IMR-90 (cell line): ENCODE measurements around the gene OGFR. TPM values are rescaled to one million over a fixed set of nuclear protein-coding genes. Genes with fewer than 3 reads are reported as not detected.

Experiments
- ATAC-seq: fragments of 200-7000 bp; cut with Tn5 transposase; 2 replicates; pipeline ENCODE4 v1.9.1; 2020; ENCODE audit warnings: low read depth, mild to moderate bottlenecking, moderate library complexity
- BruUV-seq: library from RNA; stranded (reverse); fragments of 400-500 nt; replicated peaks from 2 replicates; lab custom pipeline; 2021; lab: Mats Ljungman, UMichigan
- CTCF ChIA-PET: fragments of 300-600 bp; formaldehyde crosslinking; extraction: SDS; loops from one replicate; lab custom pipeline; 2021; ENCODE audit warnings: antibody characterized with exemption; lab: Yijun Ruan, JAX
- POLR2A ChIA-PET: fragments of 300-600 bp; sonication (Branson Sonifier 250); formaldehyde crosslinking; loops from one replicate; lab custom pipeline; 2022; ENCODE audit warnings: antibody characterized with exemption; ENCODE audit not compliant: unreplicated experiment; lab: Charles Lee
- DNase-seq: peaks from one replicate; pipeline ENCODE4 v3.0.0; 2013
- H2AFZ ChIP-seq: replicated peaks from 2 replicates; pipeline ENCODE3; 2013; ENCODE audit warnings: low read length, mild to moderate bottlenecking; ENCODE audit not compliant: poor library complexity
- H2AK5ac ChIP-seq: 2 replicates; pipeline ENCODE4 v1.6.1; 2013; ENCODE audit warnings: low read depth, low read length, inconsistent platforms
- H2AK9ac ChIP-seq: replicated peaks from 2 replicates; pipeline ENCODE3; 2013; ENCODE audit warnings: mild to moderate bottlenecking, low read depth, low read length, moderate library complexity; ENCODE audit not compliant: poor library complexity
- H2BK120ac ChIP-seq: 2 replicates; pipeline ENCODE4 v1.6.1; 2013; ENCODE audit warnings: low read depth, low read length, inconsistent platforms
- H2BK15ac ChIP-seq: 3 replicates; pipeline ENCODE4 v1.6.1; 2013; ENCODE audit warnings: low read depth, low read length, inconsistent platforms
- H2BK20ac ChIP-seq: 2 replicates; pipeline ENCODE4 v1.6.1; 2013; ENCODE audit warnings: low read depth, mild to moderate bottlenecking, inconsistent platforms, low read length, moderate library complexity
- H2BK5ac ChIP-seq: 2 replicates; pipeline ENCODE4 v1.6.1; 2013; ENCODE audit warnings: mild to moderate bottlenecking, low read depth, low read length, inconsistent platforms; ENCODE audit not compliant: poor library complexity, severe bottlenecking
- H3K14ac ChIP-seq: replicated peaks from 2 replicates; pipeline ENCODE4 v1.6.1; 2013; ENCODE audit warnings: low read depth, low read length, inconsistent platforms
- H3K18ac ChIP-seq: 2 replicates; pipeline ENCODE4 v1.6.1; 2013; ENCODE audit warnings: low read depth, low read length, control low read depth
- H3K23ac ChIP-seq: 2 replicates; pipeline ENCODE4 v1.6.1; 2013; ENCODE audit warnings: low read depth, low read length, inconsistent platforms
- H3K27ac ChIP-seq: 2 replicates; pipeline ENCODE4 v1.5.1; 2013; ENCODE audit warnings: mild to moderate bottlenecking, control low read depth, low read length; ENCODE audit not compliant: insufficient read depth
- H3K27me3 ChIP-seq: 2 replicates; pipeline ENCODE4 v1.6.1; 2013; ENCODE audit warnings: low read length; ENCODE audit not compliant: control insufficient read depth, insufficient read depth
- H3K36me3 ChIP-seq: 2 replicates; pipeline ENCODE4 v1.6.1; 2013; ENCODE audit warnings: low read length, mixed read lengths; ENCODE audit not compliant: control insufficient read depth, insufficient read depth
- H3K4ac ChIP-seq: 2 replicates; pipeline ENCODE4 v1.6.1; 2013; ENCODE audit warnings: low read depth, low read length, inconsistent platforms
- H3K4me1 ChIP-seq: 2 replicates; pipeline ENCODE4 v1.6.1; 2013; ENCODE audit warnings: low read length, mixed read lengths; ENCODE audit not compliant: control insufficient read depth, insufficient read depth
- H3K4me2 ChIP-seq: 2 replicates; pipeline ENCODE4 v1.6.1; 2013; ENCODE audit warnings: low read depth, mild to moderate bottlenecking, control low read depth, low read length, moderate library complexity
- H3K4me3 ChIP-seq: 2 replicates; pipeline ENCODE4 v1.5.1; 2013; ENCODE audit warnings: low read depth, mild to moderate bottlenecking, control low read depth, low read length, moderate library complexity; ENCODE audit not compliant: insufficient read depth
- H3K56ac ChIP-seq: 2 replicates; pipeline ENCODE4 v1.6.1; 2013; ENCODE audit warnings: low read length, inconsistent platforms; ENCODE audit not compliant: insufficient read depth; ENCODE audit errors: extremely low read depth
- H3K79me1 ChIP-seq, 2 experiments: 2 replicates each; pipeline ENCODE4 v1.6.1; 2013; ENCODE audit warnings: low read length in 2 of 2, inconsistent platforms in 1 of 2, low read depth in 1 of 2
- H3K9ac ChIP-seq: 2 replicates; pipeline ENCODE4 v1.6.1; 2013; ENCODE audit warnings: low read depth, low read length, control low read depth
- H3K9me1 ChIP-seq: 2 replicates; pipeline ENCODE4 v1.6.1; 2013; ENCODE audit warnings: low read length, inconsistent platforms; ENCODE audit not compliant: insufficient read depth
- H3K9me3 ChIP-seq: 2 replicates; pipeline ENCODE4 v1.6.1; 2013; ENCODE audit warnings: low read length; ENCODE audit not compliant: control insufficient read depth, insufficient read depth
- H4K20me1 ChIP-seq: 2 replicates; pipeline ENCODE4 v1.6.1; 2013; ENCODE audit warnings: low read length, inconsistent platforms; ENCODE audit not compliant: insufficient read depth
- H4K5ac ChIP-seq: 2 replicates; pipeline ENCODE4 v1.6.1; 2013; ENCODE audit warnings: mild to moderate bottlenecking, low read depth, low read length, control low read depth
- H4K8ac ChIP-seq, 2 experiments: 2 replicates each; pipeline ENCODE4 v1.6.1; 2013; ENCODE audit warnings: low read depth in 2 of 2, low read length in 2 of 2, control low read depth in 1 of 2, inconsistent platforms in 1 of 2
- H4K91ac ChIP-seq: 2 replicates; pipeline ENCODE4 v1.6.1; 2013; ENCODE audit warnings: low read depth, low read length, inconsistent platforms; ENCODE audit not compliant: insufficient read depth
- MAFK ChIP-seq: IDR thresholded peaks from 2 replicates; pipeline ENCODE4 v1.6.1; 2012; ENCODE audit warnings: low read depth, low read length, improper control_type of control experiment
- RFX5 ChIP-seq: IDR thresholded peaks from 2 replicates; pipeline ENCODE4 v1.8.0; 2012; ENCODE audit warnings: low read depth, mild to moderate bottlenecking, low read length, moderate library complexity
- USF2 ChIP-seq: fragments of 150-350 bp; IDR thresholded peaks from 2 replicates; pipeline ENCODE4 v1.6.1; 2017; ENCODE audit warnings: mild to moderate bottlenecking, antibody characterized with exemption, low read length, low read depth
- WGBS, 2 experiments: methylation state at CpG; one replicate each; pipeline versions ENCODE4 v1.1.5 to v1.1.7; 2013; ENCODE audit warnings: missing lambda C conversion rate in 2 of 2; ENCODE audit not compliant: insufficient read length in 1 of 2; ENCODE audit errors: extremely low coverage in 2 of 2; 5-methylcytosine and 5-hydroxymethylcytosine counted together
- dilution Hi-C: fragments of 300-500 bp; cut with HindIII; formaldehyde crosslinking; loops from one replicate; pipeline ENCODE4 v1.14.3; 2018; ENCODE audit warnings: low sequenced_read_pairs; ENCODE audit not compliant: unreplicated experiment
- in situ Hi-C: fragments of 300-500 bp; cut with MboI; formaldehyde crosslinking; loops from 3 replicates; pipeline ENCODE4 v1.14.3; 2019; ENCODE audit warnings: low sequenced_read_pairs, inconsistent platforms, mixed read lengths
- intact Hi-C: fragments of 100-400 bp; cut with micrococcal nuclease; formaldehyde crosslinking; loops from 2 replicates; pipeline ENCODE4 v1.10.0; 2022
- polyA plus RNA-seq, 3 experiments: library from polyadenylated mRNA; depleted of rRNA; stranded (reverse); fragments of >200 nt; gene quantifications; 2 replicates each; pipeline ENCODE4 v1.2.3, GENCODE V29; 2012; ENCODE audit warnings: low replicate concordance in 1 of 3
- total RNA-seq: library from RNA; depleted of rRNA; stranded (reverse); fragments of >200 nt; gene quantifications from 2 replicates; pipeline ENCODE4 v1.2.3, GENCODE V29; 2012

The OGFR gene
- total and polyA plus RNA-seq, 2 of the 4 experiments (the other 2 are of a cell fraction): 22.4 to 30.1 TPM

GRCh38 chr20:62776035-62776691, 28.5 kb upstream of the OGFR start:
- 85% methylated on average over 8 of the region's 24 CpGs; no CpG with 5 or more reads in 1 of the 2 experiments for WGBS, 2 experiments
- TF ChIP-seq RFX5: no peak
- no peak for TF ChIP-seq USF2
- TF ChIP-seq MAFK: no peak

More at GRCh38 chr20:62776035-62776691, 28.5 kb upstream of the OGFR start:
- CTCF ChIA-PET: no interaction called here
- H3K79me1 ChIP-seq: no peaks in the 10 kb centered on the region
- H3K9ac ChIP-seq: no peak overlapping the region
- H3K36me3 ChIP-seq: no peaks in the 10 kb centered on the region
- BruUV-seq: no TSS peak
- H3K14ac ChIP-seq: no peak overlapping the region
- H3K4me1 ChIP-seq: peaks cover 5% of the 10 kb centered on the region; the same call in 1 of the 2 replicates
- no peak overlapping the region for H2BK15ac ChIP-seq
- H2BK5ac ChIP-seq: no peak overlapping the region
- H4K91ac ChIP-seq: no peak overlapping the region
- dilution Hi-C loops: no loop called here
- no peak overlapping the region for H2AK9ac ChIP-seq
- POLR2A ChIA-PET: no interaction called here
- no peak overlapping the region for H2AK5ac ChIP-seq
- peaks cover 2% of the 10 kb centered on the region; the same call in 1 of the 2 replicates for H3K27me3 ChIP-seq
- DNase-seq (no peak), ATAC-seq (no peak)
- H2BK120ac ChIP-seq: no peak overlapping the region
- no peaks in the 10 kb centered on the region for H4K20me1 ChIP-seq
- H3K4me3 ChIP-seq: no peak overlapping the region
- no peaks in the 10 kb centered on the region for H3K9me3 ChIP-seq
- peak overlapping the region; percentile 61 for H2AFZ ChIP-seq
- H3K27ac ChIP-seq: no peak overlapping the region
- no peak overlapping the region for H3K56ac ChIP-seq
- H3K9me1 ChIP-seq: no peaks in the 10 kb centered on the region; the same call in 1 of the 2 replicates
- intact Hi-C loops: no loop called here
- H3K23ac ChIP-seq: no peak overlapping the region
- H2BK20ac ChIP-seq: no peak overlapping the region
- H3K4me2 ChIP-seq: no peak overlapping the region
- peak overlapping the region in 1 of 2 experiments; percentile 63; a peak in 1 of 4 replicates for H4K8ac ChIP-seq
- in situ Hi-C loops: no loop called here
- no peak overlapping the region for H3K4ac ChIP-seq
- H4K5ac ChIP-seq: no peak overlapping the region
- H3K18ac ChIP-seq: no peak overlapping the region
